Kidney epithelial cell (primary cell): ENCODE measurements around the gene CCNQ. TPM values are rescaled to one million over a fixed set of nuclear protein-coding genes. Genes with fewer than 3 reads are reported as not detected.

Experiments used
- DNase-seq: peaks from one replicate; pipeline ENCODE4 v3.0.0-alpha.2; 2010; ENCODE audit warnings: low read depth
- H3K27me3 ChIP-seq: 2 replicates; pipeline ENCODE4 v1.6.0; 2011; ENCODE audit warnings: low read length; ENCODE audit not compliant: control insufficient read depth, insufficient read depth
- H3K36me3 ChIP-seq: 2 replicates; pipeline ENCODE4 v1.5.1; 2011; ENCODE audit warnings: low read length; ENCODE audit not compliant: control insufficient read depth, insufficient read depth
- H3K4me3 ChIP-seq: 2 replicates; pipeline ENCODE4 v1.5.1; 2011; ENCODE audit warnings: low read depth, mild to moderate bottlenecking, control low read depth, low read length
- total RNA-seq: library from RNA; depleted of rRNA; stranded (reverse); fragments of >200 nt; gene quantifications from 2 replicates; pipeline ENCODE4 v1.2.3, GENCODE V29; 2015
- TF ChIP-seq, protein P1 (sequence below): IDR thresholded peaks from 2 replicates; pipeline ENCODE4 v1.5.1; 2011; ENCODE audit warnings: mild to moderate bottlenecking, moderate library complexity, low read length, control low read depth, inconsistent platforms; ENCODE audit not compliant: insufficient read depth, poor library complexity, severe bottlenecking

Gene CCNQ
- total RNA-seq, 1 donor from 2014 or later, result 29.3 TPM

- H3K27me3 ChIP-seq, result no peaks in the 10 kb centered on the region
- TF ChIP-seq, protein P1, sequence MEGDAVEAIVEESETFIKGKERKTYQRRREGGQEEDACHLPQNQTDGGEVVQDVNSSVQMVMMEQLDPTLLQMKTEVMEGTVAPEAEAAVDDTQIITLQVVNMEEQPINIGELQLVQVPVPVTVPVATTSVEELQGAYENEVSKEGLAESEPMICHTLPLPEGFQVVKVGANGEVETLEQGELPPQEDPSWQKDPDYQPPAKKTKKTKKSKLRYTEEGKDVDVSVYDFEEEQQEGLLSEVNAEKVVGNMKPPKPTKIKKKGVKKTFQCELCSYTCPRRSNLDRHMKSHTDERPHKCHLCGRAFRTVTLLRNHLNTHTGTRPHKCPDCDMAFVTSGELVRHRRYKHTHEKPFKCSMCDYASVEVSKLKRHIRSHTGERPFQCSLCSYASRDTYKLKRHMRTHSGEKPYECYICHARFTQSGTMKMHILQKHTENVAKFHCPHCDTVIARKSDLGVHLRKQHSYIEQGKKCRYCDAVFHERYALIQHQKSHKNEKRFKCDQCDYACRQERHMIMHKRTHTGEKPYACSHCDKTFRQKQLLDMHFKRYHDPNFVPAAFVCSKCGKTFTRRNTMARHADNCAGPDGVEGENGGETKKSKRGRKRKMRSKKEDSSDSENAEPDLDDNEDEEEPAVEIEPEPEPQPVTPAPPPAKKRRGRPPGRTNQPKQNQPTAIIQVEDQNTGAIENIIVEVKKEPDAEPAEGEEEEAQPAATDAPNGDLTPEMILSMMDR, result no peak
Observed at GRCh38 chrX:153602601-153603000, 3.7 kb upstream of the CCNQ start.

DNA sequence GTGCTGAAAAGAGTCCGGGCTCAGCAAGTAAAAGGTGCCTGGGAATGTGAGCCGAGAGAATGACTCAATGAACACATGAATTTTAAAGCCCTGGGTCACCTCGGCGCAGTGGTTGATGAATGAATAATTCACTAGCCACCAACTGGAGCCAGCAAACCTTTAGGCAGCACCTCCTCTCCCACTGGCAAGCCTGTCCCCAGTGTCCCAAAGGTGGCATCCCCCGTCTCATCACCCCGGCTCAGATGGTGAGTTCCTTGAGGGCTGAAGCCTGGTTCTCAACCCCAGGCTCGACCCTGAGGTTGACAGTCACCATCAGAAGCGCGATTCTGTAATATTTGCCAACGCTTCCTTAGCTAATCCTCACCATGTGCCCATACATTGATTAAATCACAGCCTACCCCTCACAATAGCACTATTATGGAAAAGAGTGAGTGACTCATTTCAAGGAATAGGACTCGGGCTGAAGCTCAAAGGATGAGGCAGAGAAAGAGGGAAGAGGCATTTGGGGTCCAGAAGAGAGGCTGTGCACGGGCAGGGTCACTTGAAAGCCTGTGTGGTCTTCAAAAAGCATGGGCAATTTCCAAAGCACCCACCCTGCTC, 2.7 kb upstream of the CCNQ start:
- no peak for DNase-seq
- Histone ChIP-seq H3K36me3 (no peaks in the 10 kb centered on the region), H3K4me3 (no peak overlapping the region), H3K27me3 (no peaks in the 10 kb centered on the region)
- TF ChIP-seq, protein P1, result no peak

More at GRCh38 chrX:153602601-153603000, 3.7 kb upstream of the CCNQ start:
- Histone ChIP-seq H3K36me3 (no peaks in the 10 kb centered on the region), H3K4me3 (no peak overlapping the region)
- no peak for DNase-seq

DNA sequence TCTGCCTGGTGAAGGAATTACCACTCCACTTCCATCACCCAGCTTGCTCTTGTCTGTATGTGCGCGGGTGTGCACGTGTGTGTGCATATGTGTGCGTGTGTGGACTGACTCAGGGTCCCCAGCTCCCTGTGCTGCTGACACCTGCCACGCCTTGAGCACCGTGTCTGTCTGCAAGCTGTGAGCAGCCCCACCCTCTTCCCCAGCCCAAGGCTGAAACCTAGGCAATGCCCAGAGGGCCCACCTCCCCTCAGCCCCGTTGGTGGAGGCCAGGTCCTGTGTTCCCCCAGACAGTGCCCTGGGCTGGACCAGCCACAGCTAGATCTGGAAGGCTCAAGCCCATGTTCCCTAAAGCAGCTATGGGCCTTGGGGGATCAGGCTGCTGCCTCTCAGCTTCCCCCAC, 2.0 kb upstream of the CCNQ start:
- Histone ChIP-seq H3K36me3 (no peaks in the 10 kb centered on the region), H3K27me3 (no peaks in the 10 kb centered on the region), H3K4me3 (no peak overlapping the region)
- TF ChIP-seq, protein P1, result no peak
- no peak for DNase-seq

- no peaks in the 10 kb centered on the region for H3K27me3 ChIP-seq
- peak overlapping the region; percentile 63 for H3K4me3 ChIP-seq
- no peaks in the 10 kb centered on the region for H3K36me3 ChIP-seq
- no peak for DNase-seq
- TF ChIP-seq, protein P1, result no peak
Observed at GRCh38 chrX:153600032-153600373, 1.1 kb upstream of the CCNQ start.

DNA sequence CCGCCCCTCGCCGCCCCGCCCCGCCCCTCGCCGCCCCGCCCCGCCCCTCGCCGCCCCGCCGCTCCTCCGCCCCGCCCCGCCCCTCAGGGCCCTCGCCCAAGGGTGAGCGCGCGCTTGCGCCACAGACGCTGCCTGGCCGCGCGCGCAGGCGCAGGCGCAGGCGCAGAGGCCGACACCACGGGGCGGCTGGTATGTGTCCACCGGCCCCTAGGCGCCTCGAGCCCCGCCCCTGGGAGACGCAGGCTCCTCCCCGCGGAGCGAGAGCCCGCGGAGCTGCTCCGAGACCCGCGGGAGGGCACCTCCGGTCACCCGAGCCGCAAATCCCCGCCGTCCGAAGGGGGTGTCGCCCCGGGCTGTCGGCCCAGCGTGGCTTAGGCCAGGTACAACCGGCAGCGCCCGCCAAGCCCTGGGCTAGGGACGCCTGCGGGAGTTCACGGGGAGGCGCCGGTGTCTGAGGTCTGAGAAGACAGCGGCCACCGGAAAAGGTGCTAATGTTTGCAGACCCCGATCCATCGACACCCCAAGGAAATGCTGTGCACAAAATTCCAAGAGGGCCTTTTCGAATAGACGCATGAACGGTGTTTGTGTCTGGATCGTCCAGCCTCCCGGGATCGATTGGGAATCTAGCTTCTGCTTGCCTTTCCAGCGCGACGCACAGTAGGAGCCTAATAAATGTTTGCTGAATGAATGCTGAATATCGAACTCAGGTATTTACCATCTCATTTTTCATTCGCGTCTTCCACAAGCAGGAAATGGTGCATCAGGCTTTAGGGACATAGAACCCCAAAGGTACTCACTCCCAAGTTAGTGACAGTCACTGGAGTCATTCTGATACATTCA, 473 bp upstream of the CCNQ start:
- peak; percentile 26 for DNase-seq
- no peaks in the 10 kb centered on the region for H3K36me3 ChIP-seq
- TF ChIP-seq, protein P1, result no peak
- H3K27me3 ChIP-seq, result no peaks in the 10 kb centered on the region
- H3K4me3 ChIP-seq, result peak overlapping the region; percentile 63
